Fibroblast of lung (primary cell): ENCODE data around the gene ZBTB7C. TPM values are rescaled to one million over a fixed set of nuclear protein-coding genes. Genes with fewer than 3 reads are reported as not detected.

Source experiments
- DNase-seq, 2 donors: peaks; one replicate each; pipeline versions ENCODE4 v3.0.0 to v3.0.0-alpha.2; 2010; ENCODE audit warnings: low read depth in 2 of 2
- H2AFZ ChIP-seq: 2 replicates; pipeline ENCODE4 v1.5.1; 2012; ENCODE audit warnings: low read length, control low read depth, inconsistent platforms
- H3K27ac ChIP-seq: 2 replicates; pipeline ENCODE4 v1.5.1; 2011; ENCODE audit warnings: low read length, control low read depth; ENCODE audit not compliant: insufficient read depth
- H3K27me3 ChIP-seq: 2 replicates; pipeline ENCODE4 v1.5.1; 2011; ENCODE audit warnings: mild to moderate bottlenecking, low read length; ENCODE audit not compliant: control insufficient read depth, insufficient read depth
- H3K36me3 ChIP-seq: 2 replicates; pipeline ENCODE4 v1.5.1; 2011; ENCODE audit warnings: low read length; ENCODE audit not compliant: control insufficient read depth, insufficient read depth
- H3K4me1 ChIP-seq: 2 replicates; pipeline ENCODE4 v1.5.1; 2011; ENCODE audit warnings: low read length; ENCODE audit not compliant: control insufficient read depth, insufficient read depth; ENCODE audit errors: extremely low read depth
- H3K4me2 ChIP-seq: 2 replicates; pipeline ENCODE4 v1.5.1; 2011; ENCODE audit warnings: low read length, control low read depth; ENCODE audit not compliant: insufficient read depth; ENCODE audit errors: extremely low read depth
- H3K4me3 ChIP-seq, 4 experiments: fragments of 200-600 bp in 1 of 4; sonication (generic) in 1 of 4; replicated peaks in 1 of 4; 2 replicates each; pipeline ENCODE4 v1.5.1; 2011 to 2016; ENCODE audit warnings: low read length in 4 of 4, low read depth in 3 of 4, mild to moderate bottlenecking in 3 of 4, control low read depth in 2 of 4, inconsistent platforms in 1 of 4, mixed read lengths in 1 of 4; ENCODE audit not compliant: insufficient read depth in 1 of 4; ENCODE audit errors: control extremely low read depth in 1 of 4
- H3K79me2 ChIP-seq: 2 replicates; pipeline ENCODE4 v1.5.1; 2012; ENCODE audit warnings: mild to moderate bottlenecking, low read length, inconsistent platforms; ENCODE audit not compliant: control insufficient read depth, insufficient read depth
- H3K9ac ChIP-seq: 2 replicates; pipeline ENCODE4 v1.5.1; 2011; ENCODE audit warnings: mild to moderate bottlenecking, low read length, control low read depth; ENCODE audit not compliant: insufficient read depth
- H3K9me3 ChIP-seq: 2 replicates; pipeline ENCODE4 v1.5.1; 2012; ENCODE audit warnings: low read depth, low read length; ENCODE audit not compliant: control insufficient read depth, insufficient read depth
- H4K20me1 ChIP-seq: 2 replicates; pipeline ENCODE4 v1.5.1; 2011; ENCODE audit warnings: low read length; ENCODE audit not compliant: control insufficient read depth, insufficient read depth; ENCODE audit errors: extremely low read depth
- EZH2 ChIP-seq: IDR thresholded peaks from 2 replicates; pipeline ENCODE4 v1.5.1; 2012; ENCODE audit warnings: low read length, control low read depth, mild to moderate bottlenecking; ENCODE audit errors: missing control alignments
- polyA plus RNA-seq, 2 donors: library from polyadenylated mRNA; depleted of rRNA in 1 of 2; stranded (reverse) in 1 of 2; unstranded in 1 of 2; fragments of >200 nt; gene quantifications; 2 replicates each; pipeline ENCODE4 v1.2.1, GENCODE V29; 2011 to 2012; ENCODE audit warnings: missing spikeins in 1 of 2
- total RNA-seq: library from RNA; depleted of rRNA; stranded (reverse); fragments of >200 nt; gene quantifications from 2 replicates; pipeline ENCODE4 v1.2.1, GENCODE V29; 2014
- TF ChIP-seq, protein P1 (sequence below), 2 donors: IDR thresholded peaks in 1 of 2; conservative IDR thresholded peaks in 1 of 2; 1 replicate in 1 of 2; 2 replicates in 1 of 2; pipeline ENCODE4 v1.5.1; 2011 to 2012; ENCODE audit warnings: low read length in 2 of 2, control low read depth in 1 of 2, inconsistent platforms in 1 of 2, low read depth in 1 of 2, mild to moderate bottlenecking in 1 of 2

ZBTB7C gene
- total and polyA plus RNA-seq, 2 donors (not counting 1 experiment from before 2014, with no cell fraction given) = 0.19 to 0.33 TPM

DNA sequence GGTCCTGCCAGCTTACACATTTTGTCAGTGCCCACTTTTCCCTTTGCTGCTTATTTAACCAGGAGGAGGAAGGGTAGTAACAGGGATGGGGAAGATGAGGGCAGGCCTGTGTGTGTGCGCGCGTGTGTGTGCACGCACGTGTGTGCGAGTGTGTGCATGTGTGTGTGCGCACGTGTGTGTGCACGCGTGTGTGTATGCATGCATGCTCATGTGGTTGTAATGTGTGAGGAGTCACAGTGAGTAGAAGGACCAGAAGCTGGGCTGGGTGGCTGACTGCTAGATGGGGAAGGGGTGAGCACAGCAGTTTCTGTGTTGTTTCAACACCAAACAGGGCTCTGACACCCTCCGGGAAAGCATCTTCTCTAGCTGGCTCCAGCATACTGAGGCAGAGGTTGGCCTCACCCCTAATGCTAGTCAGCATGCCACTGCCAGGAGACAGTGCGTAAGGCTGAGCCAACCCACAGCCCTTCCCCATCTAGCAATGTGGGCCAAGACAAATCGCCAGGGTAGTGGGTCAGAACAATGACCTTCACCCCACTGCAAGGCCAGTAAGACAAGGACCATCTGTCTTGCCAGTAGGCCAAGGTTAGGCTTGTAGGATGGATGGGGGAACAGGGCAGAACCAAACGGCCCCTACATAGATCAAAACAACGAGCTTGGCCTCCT is 260.0 kb downstream of the ZBTB7C start:
- Histone ChIP-seq H3K4me2 (no peak overlapping the region), H3K9ac (no peak overlapping the region), H3K79me2 (no peaks in the 10 kb centered on the region), H3K4me3 (no peak overlapping the region), H3K36me3 (no peaks in the 10 kb centered on the region), H2AFZ (no peak overlapping the region), H3K27ac (no peak overlapping the region), H3K27me3 (no peaks in the 10 kb centered on the region), H3K4me1 (peaks cover 2% of the 10 kb centered on the region), H4K20me1 (no peaks in the 10 kb centered on the region), H3K9me3 (no peaks in the 10 kb centered on the region)
- TF ChIP-seq, protein P1, sequence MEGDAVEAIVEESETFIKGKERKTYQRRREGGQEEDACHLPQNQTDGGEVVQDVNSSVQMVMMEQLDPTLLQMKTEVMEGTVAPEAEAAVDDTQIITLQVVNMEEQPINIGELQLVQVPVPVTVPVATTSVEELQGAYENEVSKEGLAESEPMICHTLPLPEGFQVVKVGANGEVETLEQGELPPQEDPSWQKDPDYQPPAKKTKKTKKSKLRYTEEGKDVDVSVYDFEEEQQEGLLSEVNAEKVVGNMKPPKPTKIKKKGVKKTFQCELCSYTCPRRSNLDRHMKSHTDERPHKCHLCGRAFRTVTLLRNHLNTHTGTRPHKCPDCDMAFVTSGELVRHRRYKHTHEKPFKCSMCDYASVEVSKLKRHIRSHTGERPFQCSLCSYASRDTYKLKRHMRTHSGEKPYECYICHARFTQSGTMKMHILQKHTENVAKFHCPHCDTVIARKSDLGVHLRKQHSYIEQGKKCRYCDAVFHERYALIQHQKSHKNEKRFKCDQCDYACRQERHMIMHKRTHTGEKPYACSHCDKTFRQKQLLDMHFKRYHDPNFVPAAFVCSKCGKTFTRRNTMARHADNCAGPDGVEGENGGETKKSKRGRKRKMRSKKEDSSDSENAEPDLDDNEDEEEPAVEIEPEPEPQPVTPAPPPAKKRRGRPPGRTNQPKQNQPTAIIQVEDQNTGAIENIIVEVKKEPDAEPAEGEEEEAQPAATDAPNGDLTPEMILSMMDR (conservative IDR thresholded peaks at IDR 0.05 in 1 of 2, IDR thresholded peaks at IDR 0.05 in 1 of 2; ENCODE audit: low read depth in 1 of 2, low read length in 2 of 2) = no peak
- no peak for TF ChIP-seq EZH2
- no peak for DNase-seq

DNA sequence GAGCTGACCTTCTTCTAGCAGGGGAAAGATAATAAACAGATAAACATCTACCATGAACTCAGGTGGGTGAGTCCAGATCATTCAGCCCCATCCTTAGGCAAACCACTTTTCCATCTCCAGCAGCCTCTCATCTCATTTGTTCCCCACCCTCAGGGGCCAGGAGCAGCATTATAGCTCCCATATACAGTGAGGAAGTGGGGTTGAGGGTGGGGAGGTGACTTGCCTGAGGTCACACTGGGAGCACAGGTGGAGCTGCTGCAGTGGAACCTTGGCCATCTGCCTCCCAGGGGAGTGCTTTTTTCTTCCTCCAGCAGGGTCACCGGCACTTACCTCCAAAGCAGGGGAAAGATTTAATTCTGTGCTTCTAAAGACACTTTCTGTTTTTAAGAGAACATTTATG is 266.2 kb downstream of the ZBTB7C start:
- Histone ChIP-seq H3K4me3 (no peak overlapping the region), H3K79me2 (no peaks in the 10 kb centered on the region), H3K36me3 (no peaks in the 10 kb centered on the region), H3K27me3 (peaks cover under 1% of the 10 kb centered on the region), H2AFZ (no peak overlapping the region), H3K9me3 (no peaks in the 10 kb centered on the region), H3K27ac (no peak overlapping the region), H3K4me2 (no peak overlapping the region), H3K4me1 (no peaks in the 10 kb centered on the region), H4K20me1 (no peaks in the 10 kb centered on the region), H3K9ac (no peak overlapping the region)
- TF ChIP-seq, protein P1 (conservative IDR thresholded peaks at IDR 0.05 in 1 of 2, IDR thresholded peaks at IDR 0.05 in 1 of 2; ENCODE audit: low read depth in 1 of 2, low read length in 2 of 2) = no peak
- TF ChIP-seq EZH2 = no peak
- DNase-seq = no peak

DNA sequence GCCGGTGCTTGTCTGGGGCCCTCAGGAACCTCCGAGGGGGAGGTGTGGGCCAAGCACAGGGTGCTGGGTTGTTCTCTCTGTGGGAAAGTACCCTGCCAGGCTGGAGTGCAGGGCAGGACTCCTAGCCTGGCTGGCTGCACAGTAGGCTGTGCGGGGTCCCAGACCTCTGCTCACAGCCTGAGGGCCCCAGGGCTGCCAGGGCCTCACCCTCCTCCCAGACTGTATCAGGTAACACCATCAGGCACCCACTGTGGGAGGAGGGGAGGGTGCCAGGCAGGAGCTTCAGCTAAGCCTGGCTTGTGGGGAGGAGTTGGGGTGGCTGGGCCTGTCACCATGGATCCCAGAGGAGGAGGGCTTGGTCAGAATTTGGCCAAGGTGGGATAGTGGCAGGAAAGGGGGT is 266.8 kb downstream of the ZBTB7C start:
- H3K27ac ChIP-seq = no peak overlapping the region
- no peaks in the 10 kb centered on the region for H3K79me2 ChIP-seq
- DNase-seq = no peak
- H3K9ac ChIP-seq = no peak overlapping the region
- no peak overlapping the region for H2AFZ ChIP-seq
- no peak overlapping the region for H3K4me3 ChIP-seq
- H3K36me3 ChIP-seq = no peaks in the 10 kb centered on the region
- no peak overlapping the region for H3K4me2 ChIP-seq
- no peaks in the 10 kb centered on the region for H4K20me1 ChIP-seq
- H3K4me1 ChIP-seq = no peaks in the 10 kb centered on the region
- peaks cover 7% of the 10 kb centered on the region for H3K27me3 ChIP-seq
- no peaks in the 10 kb centered on the region for H3K9me3 ChIP-seq
- TF ChIP-seq, protein P1 (conservative IDR thresholded peaks at IDR 0.05 in 1 of 2, IDR thresholded peaks at IDR 0.05 in 1 of 2; ENCODE audit: low read depth in 1 of 2, low read length in 2 of 2) = no peak
- no peak for TF ChIP-seq EZH2
